Epidermal melanocyte (primary cell): ENCODE data around the gene HIPK2.

Experiments used
- DNase-seq: peaks from one replicate; pipeline ENCODE4 v3.0.0; 2011; ENCODE audit warnings: low spot score; ENCODE audit not compliant: insufficient read length

Gene HIPK2

GRCh38 chr7:139783647-139784385 is 6.0 kb upstream of the HIPK2 start:
- DNase-seq: no peak

GRCh38 chr7:139782932-139783331 is 5.1 kb upstream of the HIPK2 start:
- no peak for DNase-seq

- no peak for DNase-seq
These were observed 486 bp downstream of the HIPK2 start for GRCh38 chr7:139777133-139777891.

GRCh38 chr7:139776486-139777132 is 1.2 kb downstream of the HIPK2 start:
- DNase-seq: peak; percentile 56

GRCh38 chr7:139775829-139776266 is 1.9 kb downstream of the HIPK2 start:
- peak; percentile 84 for DNase-seq

- DNase-seq: no peak
These were observed 3.4 kb downstream of the HIPK2 start for GRCh38 chr7:139774376-139774775.

- no peak for DNase-seq
These were observed 4.4 kb downstream of the HIPK2 start for GRCh38 chr7:139773371-139773770.

- no peak for DNase-seq
These were observed 4.9 kb downstream of the HIPK2 start for GRCh38 chr7:139772873-139773272.

- DNase-seq: no peak
These were observed 5.7 kb downstream of the HIPK2 start for GRCh38 chr7:139772115-139772514.

GRCh38 chr7:139771001-139771956 is 6.5 kb downstream of the HIPK2 start:
- DNase-seq: peak; percentile 46

- DNase-seq: no peak
These were observed 8.0 kb downstream of the HIPK2 start for GRCh38 chr7:139769761-139770160.

- DNase-seq: no peak
These were observed 8.7 kb downstream of the HIPK2 start for GRCh38 chr7:139769066-139769465.

GRCh38 chr7:139768249-139768824 is 9.5 kb downstream of the HIPK2 start:
- no peak for DNase-seq

GRCh38 chr7:139767561-139767982 is 10.2 kb downstream of the HIPK2 start:
- DNase-seq: no peak

- no peak for DNase-seq
These were observed 12.7 kb downstream of the HIPK2 start for GRCh38 chr7:139765143-139765542.

- no peak for DNase-seq
These were observed 14.5 kb downstream of the HIPK2 start for GRCh38 chr7:139763330-139763729.

GRCh38 chr7:139762886-139763285 is 14.9 kb downstream of the HIPK2 start:
- no peak for DNase-seq

- DNase-seq: no peak
These were observed 19.4 kb downstream of the HIPK2 start for GRCh38 chr7:139758388-139758787.

- no peak for DNase-seq
These were observed 19.8 kb downstream of the HIPK2 start for GRCh38 chr7:139757968-139758367.

GRCh38 chr7:139753693-139754111 is 24.1 kb downstream of the HIPK2 start:
- DNase-seq: no peak
